Occipital lobe (tissue), 2 donors: ENCODE results near the gene LRP11. TPM values are rescaled to one million over a fixed set of nuclear protein-coding genes. Genes with fewer than 3 reads are reported as not detected.
"Not testable (repeated sequence)": the region's sequence is repeated elsewhere in the genome, so short reads cannot be mapped to it uniquely, and the experiment has no call there.

Experiments used
- DNase-seq: peaks from one replicate; lab custom pipeline; 2025; lab: John Stamatoyannopoulos, UW
- total RNA-seq: library from RNA; depleted of rRNA; stranded (reverse); fragments of >200 nt; gene quantifications from one replicate; pipeline ENCODE4 v1.2.3, GENCODE V29; 2014

LRP11 gene
- total RNA-seq, result 35.2 TPM

DNA sequence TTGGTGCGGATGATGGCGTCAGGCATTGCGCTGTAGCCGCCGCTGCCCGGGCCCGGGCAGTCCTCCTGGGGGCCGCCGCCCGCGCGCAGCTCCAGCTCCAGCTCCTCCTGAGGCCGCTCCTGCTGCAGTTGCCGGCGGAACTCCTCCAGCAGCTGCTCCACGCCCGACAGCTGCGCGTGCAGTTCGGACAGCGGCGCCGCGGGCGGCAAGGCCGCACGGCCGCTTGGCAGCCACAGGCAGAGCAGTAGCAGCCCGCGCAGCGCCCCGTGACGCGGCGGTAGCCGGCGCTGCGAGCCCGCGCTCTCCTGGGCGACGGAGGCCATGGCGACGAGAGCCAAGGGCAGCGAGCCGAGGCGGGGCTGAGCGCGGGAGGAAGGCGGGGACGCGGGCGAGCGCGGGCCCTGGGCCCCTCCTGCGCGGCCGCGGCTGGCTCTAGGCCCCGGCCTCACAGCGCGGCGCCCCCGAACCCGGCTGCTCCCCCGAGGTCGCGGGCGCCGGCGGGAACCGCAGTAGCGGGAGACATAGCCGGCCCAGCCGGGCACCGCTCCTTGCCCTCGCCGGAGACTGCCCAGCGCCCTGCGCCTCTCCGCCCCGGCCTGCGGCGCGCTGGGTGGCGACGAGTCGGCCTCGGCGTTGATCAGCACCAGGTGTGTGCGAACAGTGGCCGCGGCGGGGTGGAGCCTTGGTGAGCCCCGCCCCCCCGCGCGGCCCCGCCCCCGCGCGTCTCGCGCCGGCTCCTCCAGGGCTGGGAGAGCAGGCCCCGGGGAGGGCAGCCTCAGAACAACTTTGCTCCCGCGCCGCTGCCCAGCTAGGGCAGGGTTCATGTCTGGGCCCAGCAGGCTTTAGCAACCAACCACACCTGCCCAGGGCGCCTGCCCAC, at the start of gene LRP11:
TSS of gene LRP11 (minus strand) at position 662 of the 880 bp plus-strand sequence. CDS start at position 323, 339 bp downstream.
- peak; percentile 84 for DNase-seq

- no peak for DNase-seq
Observed at GRCh38 chr6:149913540-149914240, 49.5 kb upstream of the LRP11 start.

DNA sequence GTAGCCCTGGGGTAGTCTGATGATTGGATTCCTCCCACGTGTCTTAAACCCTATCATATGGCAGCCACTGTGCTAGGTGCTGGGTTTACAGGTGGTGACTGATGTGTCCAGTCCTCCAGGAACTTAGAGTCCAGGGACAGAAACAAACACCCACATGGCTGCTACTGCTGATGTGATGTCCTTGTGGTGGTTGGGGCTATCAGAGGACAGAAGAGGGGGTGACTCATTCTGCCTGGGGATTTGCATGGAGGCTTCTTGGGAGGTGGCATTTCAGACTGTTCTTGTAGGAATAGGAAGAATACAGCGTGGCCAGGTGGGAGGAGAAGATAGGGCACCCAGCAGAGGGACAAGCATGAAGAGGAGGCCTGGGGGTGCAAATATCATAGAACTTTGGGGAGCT, 48.9 kb upstream of the LRP11 start:
- no peak for DNase-seq

DNA sequence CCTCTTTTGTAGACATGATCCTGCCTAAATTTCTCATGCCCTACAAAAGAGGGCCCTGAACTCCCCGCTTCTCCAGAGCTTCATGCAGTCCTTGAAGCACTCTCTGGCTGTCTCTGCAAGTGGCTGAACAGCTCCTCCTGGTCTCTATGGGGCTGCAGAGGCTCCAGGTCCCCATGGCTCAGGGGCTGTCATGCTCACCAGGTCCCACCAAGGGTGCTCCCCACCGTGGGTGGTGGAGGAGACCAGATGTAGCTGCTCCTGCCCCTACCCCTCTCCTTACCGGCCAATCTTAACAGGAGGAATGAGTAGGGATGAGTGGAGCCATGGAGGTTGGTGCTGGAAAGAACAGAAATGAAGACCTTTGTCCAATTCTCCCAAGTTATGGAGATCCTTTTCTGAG, 48.5 kb upstream of the LRP11 start:
- DNase-seq, result not testable (repeated sequence)

DNA sequence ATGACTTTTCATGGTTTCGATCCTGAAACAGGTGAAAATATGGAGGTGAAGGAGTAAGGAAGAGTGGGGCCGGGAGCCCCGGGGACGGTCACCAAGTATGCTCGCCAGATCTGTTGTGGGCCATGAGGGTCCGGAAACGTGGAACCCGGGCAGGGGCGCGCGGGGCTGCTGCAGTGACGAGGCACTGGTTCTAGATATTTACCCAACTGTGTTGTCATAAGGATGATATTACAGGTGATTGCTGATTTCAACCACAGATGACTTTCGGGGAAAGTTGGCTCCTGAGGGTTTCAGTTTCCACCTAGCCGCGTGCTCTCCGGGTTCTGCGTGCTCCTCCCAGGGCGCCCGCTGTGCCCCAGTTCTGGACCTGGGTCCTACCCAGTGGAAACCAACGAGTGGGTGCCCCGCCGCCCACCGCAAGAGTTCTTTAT, 46.6 kb upstream of the LRP11 start:
- no peak for DNase-seq

DNA sequence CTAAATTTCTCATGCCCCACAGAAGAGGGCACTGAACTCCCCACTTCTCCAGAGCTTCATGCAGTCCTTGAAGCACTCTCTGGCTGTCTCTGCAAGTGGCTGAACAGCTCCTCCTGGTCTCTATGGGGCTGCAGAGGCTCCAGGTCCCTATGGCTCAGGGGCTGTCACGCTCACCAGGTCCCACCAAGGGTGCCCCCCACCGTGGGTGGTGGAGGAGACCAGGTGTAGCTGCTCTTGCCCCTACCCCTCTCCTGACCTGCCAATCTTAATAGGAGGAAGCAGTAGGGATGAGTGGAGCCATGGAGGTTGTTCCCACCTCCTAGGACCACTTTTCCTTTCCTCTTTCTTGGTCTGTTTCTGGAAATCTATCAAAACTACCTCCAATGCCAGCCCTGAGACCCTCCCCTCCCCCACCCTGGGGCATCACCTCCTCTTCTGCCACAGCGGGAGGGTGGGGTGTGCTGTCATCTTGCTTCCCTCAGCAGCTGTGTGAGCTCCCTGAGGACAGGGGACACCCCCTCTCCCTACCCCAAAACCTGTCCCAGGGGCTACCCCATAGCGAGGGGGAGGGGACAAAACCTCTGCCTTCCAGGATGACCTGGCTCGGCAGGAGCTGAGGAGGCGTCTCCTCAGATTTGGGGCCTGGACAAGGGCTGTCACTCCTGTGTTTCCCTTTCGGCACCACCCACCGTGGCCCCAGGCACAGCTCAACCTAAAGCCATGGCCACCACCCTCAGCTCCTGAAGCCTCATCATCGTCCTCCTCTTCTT, 45.7 kb upstream of the LRP11 start:
- no peak for DNase-seq

GRCh38 chr6:149908480-149908879, 44.3 kb upstream of the LRP11 start:
- DNase-seq, result not testable (repeated sequence)

GRCh38 chr6:149907317-149907716, 43.2 kb upstream of the LRP11 start:
- no peak for DNase-seq

- DNase-seq, result no peak
Observed at GRCh38 chr6:149906405-149906804, 42.2 kb upstream of the LRP11 start.

DNA sequence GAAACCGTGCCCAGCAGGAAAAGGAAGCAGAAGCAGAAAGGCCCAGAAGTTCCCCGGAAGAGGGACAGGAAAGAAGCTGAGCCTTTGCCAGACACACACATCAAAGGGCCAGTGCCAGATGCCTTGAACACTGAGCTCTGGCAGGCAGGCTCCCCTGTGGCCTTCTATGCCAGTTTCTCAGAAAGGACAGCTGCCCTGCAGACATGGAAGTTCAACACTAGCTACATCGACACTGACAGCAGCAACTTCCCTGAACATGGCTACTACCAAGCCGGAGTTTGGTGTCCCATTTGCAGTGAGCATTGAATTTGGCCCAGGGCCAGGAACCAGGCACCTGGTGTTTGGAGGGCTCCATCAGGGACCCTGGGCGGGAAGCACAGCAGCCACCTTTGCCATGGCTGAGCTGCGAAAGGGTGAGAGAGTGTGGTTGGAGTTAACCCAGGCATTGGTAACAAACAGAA, 41.8 kb upstream of the LRP11 start:
- DNase-seq, result no peak

DNA sequence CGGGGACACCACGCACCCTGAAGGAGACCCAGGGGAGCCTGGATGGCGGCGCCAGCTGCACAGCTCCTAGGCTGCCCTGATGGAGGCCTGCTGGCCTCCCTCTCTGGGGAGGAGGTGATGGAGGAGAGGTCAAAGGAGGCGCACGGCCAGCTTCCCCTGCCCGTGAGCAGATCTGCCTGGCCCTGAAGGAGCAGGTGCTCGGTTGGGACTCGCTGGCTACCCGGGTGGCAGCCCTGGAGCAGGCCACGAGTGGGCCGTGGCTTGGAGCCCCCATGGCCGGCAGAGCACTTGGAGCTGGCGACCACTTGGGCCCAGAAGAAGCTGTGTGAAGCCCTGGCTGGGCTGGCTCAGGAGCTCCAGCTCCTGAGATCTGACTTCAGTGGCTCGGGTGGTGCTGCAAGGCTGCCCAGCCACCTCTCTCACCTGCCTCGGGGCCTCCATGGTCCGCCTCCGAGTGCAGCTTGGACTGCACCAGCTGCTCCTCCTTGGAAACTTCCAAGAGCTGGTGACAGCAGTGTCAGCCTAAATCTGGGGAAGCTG, 41.3 kb upstream of the LRP11 start:
- DNase-seq, result no peak

DNA sequence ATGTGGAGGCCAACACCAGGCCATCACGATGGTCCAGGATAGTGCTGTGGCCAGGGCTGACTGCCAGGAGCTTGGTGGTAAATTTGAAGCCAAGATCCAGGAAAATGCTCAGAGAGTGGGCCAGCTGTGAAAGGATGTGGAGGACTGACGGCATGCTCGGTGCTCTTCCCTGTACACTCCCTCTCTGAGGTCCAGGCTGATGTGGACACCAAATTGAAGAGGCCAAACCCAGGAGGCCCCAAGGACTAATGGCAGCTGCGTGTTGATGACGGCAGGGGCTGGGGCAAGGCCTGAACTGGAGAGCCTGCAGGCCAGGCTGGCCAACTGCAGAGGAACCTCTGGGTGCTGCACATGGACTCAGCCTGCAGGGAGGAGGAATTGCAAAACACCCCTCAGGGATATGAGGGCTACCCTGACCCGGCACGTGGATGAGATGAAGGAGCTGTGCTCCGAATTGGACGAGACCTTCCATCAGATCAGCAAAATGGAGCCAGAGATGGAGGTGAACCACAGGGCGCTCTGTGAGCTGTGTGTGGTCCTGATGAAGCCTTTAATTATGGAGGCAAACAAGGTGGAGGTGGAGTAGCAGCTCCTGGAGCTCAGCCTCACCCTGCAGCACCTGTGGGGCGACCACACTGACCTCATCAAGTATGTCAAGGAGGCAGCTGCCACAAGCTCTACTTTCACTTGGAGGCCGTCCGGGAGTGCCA, 40.7 kb upstream of the LRP11 start:
- no peak for DNase-seq

DNA sequence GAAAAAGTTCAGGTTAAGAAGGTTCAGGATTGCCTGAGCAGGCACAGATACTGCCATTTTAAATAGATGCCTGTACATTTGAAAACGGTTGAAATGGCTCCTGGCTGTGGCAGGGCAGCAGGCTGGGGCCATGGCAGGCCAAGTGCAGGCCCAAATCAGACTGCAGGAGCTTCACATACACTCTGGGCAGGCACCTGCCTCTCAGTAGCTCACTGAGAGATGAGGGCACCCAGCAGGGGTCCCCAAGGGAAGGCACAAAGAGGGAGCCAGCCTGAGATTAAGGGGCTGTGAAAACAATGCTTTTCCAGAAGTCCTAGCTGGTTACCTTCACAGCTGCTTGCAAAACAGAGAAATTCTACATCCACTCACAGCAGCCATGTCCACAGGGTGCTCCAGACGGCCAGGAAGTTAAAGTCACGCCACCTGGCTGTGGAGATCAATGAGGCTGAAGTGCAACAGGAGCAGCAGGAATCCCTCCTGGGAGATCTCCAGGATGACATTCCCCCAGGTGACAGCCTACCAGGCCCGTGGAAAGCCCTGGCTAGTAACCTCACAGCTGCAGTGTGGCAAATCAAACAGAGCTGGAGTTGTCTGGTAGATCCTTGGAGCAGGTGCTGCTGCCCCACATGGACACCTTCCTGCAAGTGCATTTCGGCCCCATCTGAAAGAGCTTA, 39.9 kb upstream of the LRP11 start:
- DNase-seq, result no peak

DNA sequence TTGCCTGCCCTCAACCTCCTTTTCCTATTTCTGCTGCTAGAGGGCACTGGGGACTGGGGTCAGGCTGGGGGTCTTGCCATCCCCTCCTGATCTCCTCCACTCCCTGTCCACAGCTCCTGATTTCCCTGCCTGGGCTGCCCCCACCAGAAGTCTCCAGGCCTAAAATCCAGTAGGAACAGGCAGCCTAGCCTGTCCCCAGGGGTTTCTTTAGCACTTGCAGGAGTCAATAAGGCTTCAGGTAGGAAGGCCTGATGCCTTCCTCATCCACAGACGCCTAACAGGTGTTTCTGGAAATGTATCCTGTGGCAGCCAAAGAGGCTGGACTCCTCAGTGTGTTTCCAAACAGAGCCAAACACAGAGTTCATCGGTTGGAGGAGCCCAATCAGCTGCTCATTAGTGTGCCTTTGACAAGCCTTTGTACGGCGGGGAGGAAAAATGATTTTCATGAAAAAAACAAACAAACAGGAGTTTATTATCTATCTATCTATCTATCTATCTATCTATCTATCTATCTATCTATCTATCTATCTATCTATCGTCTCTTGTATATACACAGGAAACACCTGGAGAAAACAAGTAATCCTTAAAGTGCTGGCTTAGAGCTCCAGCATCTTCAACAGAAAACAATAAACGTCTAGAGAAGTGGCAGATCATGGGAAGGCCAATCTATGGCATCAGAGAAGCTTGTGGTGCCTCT, 37.4 kb upstream of the LRP11 start:
- no peak for DNase-seq

DNA sequence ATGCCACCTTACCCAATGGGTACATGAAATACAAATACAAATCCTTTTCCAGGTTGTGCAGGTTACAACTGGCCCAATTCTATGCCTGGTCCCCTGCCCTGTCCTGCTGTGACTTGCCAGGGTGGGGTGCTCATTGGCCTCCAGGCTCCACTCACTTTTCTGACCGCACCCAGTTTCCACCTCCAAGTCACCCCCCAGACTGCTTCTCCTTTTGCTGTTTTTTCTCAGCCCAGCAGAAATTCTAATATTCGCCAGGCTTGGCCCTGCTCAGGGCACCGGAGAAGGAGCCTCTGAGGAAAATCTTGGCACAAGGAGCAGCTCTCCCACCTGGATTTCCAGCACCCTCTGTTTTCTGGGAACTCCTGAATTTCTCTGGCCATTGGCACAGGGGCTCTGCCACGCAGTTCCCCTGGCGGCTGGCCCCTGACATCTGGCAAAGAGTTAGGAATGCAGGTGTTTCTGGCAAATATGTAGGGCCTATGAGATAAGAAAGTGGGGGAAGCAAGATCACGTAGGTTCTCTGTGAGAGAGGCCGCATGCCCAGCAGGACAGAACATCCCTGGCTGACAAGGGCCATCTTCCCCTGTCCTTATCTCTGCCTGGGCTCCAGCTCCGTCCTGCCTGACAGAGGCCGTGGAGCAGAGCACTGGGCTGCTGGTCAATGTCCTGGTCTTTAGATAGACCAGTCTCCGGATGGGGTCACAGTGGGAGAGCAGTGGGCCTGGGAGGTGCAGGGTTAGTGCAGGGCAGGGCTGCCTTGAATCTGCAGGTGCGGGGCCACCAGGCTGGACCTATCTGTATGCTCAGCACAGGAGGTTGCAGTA, 36.7 kb upstream of the LRP11 start:
- no peak for DNase-seq

DNA sequence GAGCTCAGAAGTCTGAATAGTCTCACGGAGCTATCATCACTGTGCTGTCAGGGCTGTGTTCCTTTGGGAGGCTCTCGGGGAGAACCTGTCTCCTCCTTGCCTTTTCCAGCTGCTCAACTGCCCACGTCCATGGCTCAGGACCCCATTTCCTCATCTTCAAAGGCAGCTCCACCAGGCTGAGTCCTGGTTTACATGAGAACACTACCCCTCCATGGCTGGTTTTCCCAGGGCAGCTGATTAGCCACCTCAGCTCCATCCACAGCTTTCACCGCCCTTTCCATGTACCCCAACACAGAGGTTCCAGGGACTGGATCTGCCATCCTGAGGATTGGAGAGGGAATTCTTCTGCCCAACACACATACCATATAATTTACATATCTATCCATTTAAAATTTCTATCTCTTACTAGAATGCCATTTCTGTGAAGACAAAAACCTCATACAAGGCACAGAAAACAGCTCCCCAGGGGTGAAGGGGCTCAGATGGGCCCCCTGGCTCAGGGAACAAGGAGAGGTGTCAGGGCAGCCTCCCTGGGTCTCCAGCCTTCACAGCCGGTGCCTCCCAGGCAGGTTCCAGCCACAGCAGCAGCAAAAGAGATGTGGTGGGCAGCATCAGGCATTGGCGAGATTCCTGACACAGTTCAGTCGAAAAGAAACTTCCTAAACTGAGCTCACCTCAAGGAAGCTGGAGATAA, 35.9 kb upstream of the LRP11 start:
- DNase-seq, result no peak

DNA sequence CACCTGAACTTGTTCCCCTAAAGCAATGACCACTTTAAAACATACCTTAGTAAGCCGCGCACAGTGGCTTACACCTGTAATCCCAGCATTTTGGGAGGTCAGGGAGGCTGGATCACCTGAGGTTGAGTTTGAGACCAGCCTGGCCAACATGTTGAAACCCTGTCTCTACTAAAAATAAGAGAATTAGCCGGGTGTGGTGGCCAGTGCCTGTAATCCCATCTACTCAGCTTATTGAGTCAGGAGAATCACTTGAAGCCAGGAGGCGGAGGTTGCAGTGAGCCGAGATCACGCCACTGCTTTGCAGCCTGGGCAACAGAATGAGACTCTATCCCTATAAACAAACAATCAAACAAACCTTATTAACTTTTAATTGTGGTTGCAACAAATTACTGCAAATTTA, 35.3 kb upstream of the LRP11 start:
- DNase-seq, result no peak

DNA sequence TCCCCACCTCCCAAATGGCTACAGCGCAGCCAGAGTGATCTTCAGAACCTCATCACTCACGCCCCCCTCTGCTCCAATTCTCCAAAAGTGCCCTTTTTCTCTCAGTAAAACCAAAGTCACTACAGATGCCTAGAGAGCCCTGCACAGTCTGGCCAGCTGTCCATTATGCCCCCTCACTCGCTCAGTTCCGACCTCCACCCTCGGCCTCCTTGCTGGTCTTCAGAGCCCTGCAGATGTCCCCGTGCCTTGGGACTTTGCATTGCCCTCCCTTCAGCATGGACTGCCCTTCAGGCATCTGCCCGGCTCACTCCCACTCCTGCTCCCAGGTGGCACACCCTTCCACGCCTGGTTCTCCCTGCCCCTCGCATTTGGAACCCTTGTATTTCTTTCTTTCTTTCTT, 34.8 kb upstream of the LRP11 start:
- DNase-seq, result no peak
